Measurements from ENCODE around the gene SLC35F2. TPM values are rescaled to one million over a fixed set of nuclear protein-coding genes. Genes with fewer than 3 reads are reported as not detected.

Gene SLC35F2
- total and polyA plus RNA-seq, 4 donors = 9.5 to 14.8 (median 12.5) TPM

GRCh38 chr11:107752508-107752907 is 106.1 kb downstream of the SLC35F2 start:
- H3K27me3 ChIP-seq (ENCODE audit: control insufficient read depth, insufficient read depth, low read length) = no peaks in the 10 kb centered on the region
- 83% methylated on average over 4 of the region's 5 CpGs for WGBS (ENCODE audit: insufficient coverage)
- H3K4me1 ChIP-seq (ENCODE audit: control insufficient read depth, insufficient read depth, low read length) = no peaks in the 10 kb centered on the region
- no peak overlapping the region for H3K27ac ChIP-seq (ENCODE audit: low read depth, low read length)
- H3K36me3 ChIP-seq (ENCODE audit: control insufficient read depth, insufficient read depth, low read length) = no peaks in the 10 kb centered on the region
- H3K4me3 ChIP-seq (ENCODE audit: low read depth, low read length) = no peak overlapping the region
- no peak for DNase-seq (ENCODE audit: low read depth in 4 of 6, low spot score in 6 of 6)
- H3K9me3 ChIP-seq (ENCODE audit: control insufficient read depth, insufficient read depth, low read length) = no peaks in the 10 kb centered on the region

- H3K27ac ChIP-seq (ENCODE audit: low read depth, low read length) = no peak overlapping the region
Measured at GRCh38 chr11:107751082-107751481, 107.5 kb downstream of the SLC35F2 start.

GRCh38 chr11:107750313-107750712 is 108.3 kb downstream of the SLC35F2 start:
- no peaks in the 10 kb centered on the region for H3K27me3 ChIP-seq (ENCODE audit: control insufficient read depth, insufficient read depth, low read length)
- H3K9me3 ChIP-seq (ENCODE audit: control insufficient read depth, insufficient read depth, low read length) = no peaks in the 10 kb centered on the region
- no peak overlapping the region for H3K4me3 ChIP-seq (ENCODE audit: low read depth, low read length)
- no peaks in the 10 kb centered on the region for H3K4me1 ChIP-seq (ENCODE audit: control insufficient read depth, insufficient read depth, low read length)
- no peak overlapping the region for H3K27ac ChIP-seq (ENCODE audit: low read depth, low read length)
- H3K36me3 ChIP-seq (ENCODE audit: control insufficient read depth, insufficient read depth, low read length) = no peaks in the 10 kb centered on the region
- WGBS (ENCODE audit: insufficient coverage) = 86% methylated on average over 11 of the region's 15 CpGs
- no peak for DNase-seq (ENCODE audit: low read depth in 4 of 6, low spot score in 6 of 6)

More at GRCh38 chr11:107751082-107751481, 107.5 kb downstream of the SLC35F2 start:
- WGBS (ENCODE audit: insufficient coverage) = 100% methylated on average over 1 of the region's 9 CpGs
- no peaks in the 10 kb centered on the region for H3K36me3 ChIP-seq (ENCODE audit: control insufficient read depth, insufficient read depth, low read length)
- no peaks in the 10 kb centered on the region for H3K27me3 ChIP-seq (ENCODE audit: control insufficient read depth, insufficient read depth, low read length)
- no peaks in the 10 kb centered on the region for H3K4me1 ChIP-seq (ENCODE audit: control insufficient read depth, insufficient read depth, low read length)
- no peaks in the 10 kb centered on the region for H3K9me3 ChIP-seq (ENCODE audit: control insufficient read depth, insufficient read depth, low read length)
- H3K4me3 ChIP-seq (ENCODE audit: low read depth, low read length) = no peak overlapping the region
- no peak for DNase-seq (ENCODE audit: low read depth in 4 of 6, low spot score in 6 of 6)

GRCh38 chr11:107747622-107748021 is 111.0 kb downstream of the SLC35F2 start:
- no peaks in the 10 kb centered on the region for H3K27me3 ChIP-seq (ENCODE audit: control insufficient read depth, insufficient read depth, low read length)
- 54% methylated on average over 2 of the region's 2 CpGs for WGBS (ENCODE audit: insufficient coverage)
- no peak overlapping the region for H3K4me3 ChIP-seq (ENCODE audit: low read depth, low read length)
- no peaks in the 10 kb centered on the region for H3K36me3 ChIP-seq (ENCODE audit: control insufficient read depth, insufficient read depth, low read length)
- DNase-seq (ENCODE audit: low read depth in 4 of 6, low spot score in 6 of 6) = no peak
- no peaks in the 10 kb centered on the region for H3K9me3 ChIP-seq (ENCODE audit: control insufficient read depth, insufficient read depth, low read length)
- no peaks in the 10 kb centered on the region for H3K4me1 ChIP-seq (ENCODE audit: control insufficient read depth, insufficient read depth, low read length)
- H3K27ac ChIP-seq (ENCODE audit: low read depth, low read length) = no peak overlapping the region

GRCh38 chr11:107744736-107745135 is 113.9 kb downstream of the SLC35F2 start:
- DNase-seq (ENCODE audit: low read depth in 4 of 6, low spot score in 6 of 6) = no peak
- Histone ChIP-seq H3K4me1 (ENCODE audit: control insufficient read depth, insufficient read depth, low read length) (no peaks in the 10 kb centered on the region), H3K27me3 (ENCODE audit: control insufficient read depth, insufficient read depth, low read length) (no peaks in the 10 kb centered on the region), H3K36me3 (ENCODE audit: control insufficient read depth, insufficient read depth, low read length) (no peaks in the 10 kb centered on the region), H3K9me3 (ENCODE audit: control insufficient read depth, insufficient read depth, low read length) (no peaks in the 10 kb centered on the region), H3K27ac (ENCODE audit: low read depth, low read length) (no peak overlapping the region), H3K4me3 (ENCODE audit: low read depth, low read length) (no peak overlapping the region)
- no CpG with 5 or more reads among the region's 3 CpGs for WGBS (ENCODE audit: insufficient coverage)

GRCh38 chr11:107743191-107743590 is 115.4 kb downstream of the SLC35F2 start:
- 40% methylated on average over 2 of the region's 3 CpGs for WGBS (ENCODE audit: insufficient coverage)
- Histone ChIP-seq H3K4me3 (ENCODE audit: low read depth, low read length) (no peak overlapping the region), H3K27ac (ENCODE audit: low read depth, low read length) (no peak overlapping the region), H3K27me3 (ENCODE audit: control insufficient read depth, insufficient read depth, low read length) (no peaks in the 10 kb centered on the region), H3K9me3 (ENCODE audit: control insufficient read depth, insufficient read depth, low read length) (no peaks in the 10 kb centered on the region), H3K36me3 (ENCODE audit: control insufficient read depth, insufficient read depth, low read length) (no peaks in the 10 kb centered on the region), H3K4me1 (ENCODE audit: control insufficient read depth, insufficient read depth, low read length) (no peaks in the 10 kb centered on the region)
- no peak for DNase-seq (ENCODE audit: low read depth in 4 of 6, low spot score in 6 of 6)

GRCh38 chr11:107741044-107741823 is 117.4 kb downstream of the SLC35F2 start:
- DNase-seq (ENCODE audit: low read depth in 4 of 6, low spot score in 6 of 6) = no peak
- H3K9me3 ChIP-seq (ENCODE audit: control insufficient read depth, insufficient read depth, low read length) = no peaks in the 10 kb centered on the region
- no peak overlapping the region for H3K27ac ChIP-seq (ENCODE audit: low read depth, low read length)
- no peaks in the 10 kb centered on the region for H3K27me3 ChIP-seq (ENCODE audit: control insufficient read depth, insufficient read depth, low read length)
- no peaks in the 10 kb centered on the region for H3K4me1 ChIP-seq (ENCODE audit: control insufficient read depth, insufficient read depth, low read length)
- WGBS (ENCODE audit: insufficient coverage) = 50% methylated on average over 5 of the region's 7 CpGs
- H3K4me3 ChIP-seq (ENCODE audit: low read depth, low read length) = no peak overlapping the region
- no peaks in the 10 kb centered on the region for H3K36me3 ChIP-seq (ENCODE audit: control insufficient read depth, insufficient read depth, low read length)

Other genes starting within 250 kb of the SLC35F2 start
- 1 to 10 TPM in 1 of 2 donors, under 1 TPM in 1; 0.50 to 1.3 TPM for gene SLN, start 146.7 kb downstream of the SLC35F2 start, total RNA-seq
- gene SLN, start 146.7 kb downstream of the SLC35F2 start, polyA plus RNA-seq (ENCODE audit: insufficient read length in 2 of 2) = 1 to 10 TPM in 1 of 2 donors, under 1 TPM in 1; 0.62 to 2.3 TPM
- gene RAB39A, start 69.7 kb upstream of the SLC35F2 start, total RNA-seq = 10 to 100 TPM in 1 of 2 donors, 1 to 10 TPM in 1; 4.2 to 27.2 TPM
- gene RAB39A, start 69.7 kb upstream of the SLC35F2 start, polyA plus RNA-seq (ENCODE audit: insufficient read length in 2 of 2) = 1 to 10 TPM; 7.3 to 7.8 TPM
- 10 to 100 TPM; 38.2 to 67.8 TPM for gene CUL5, start 150.1 kb upstream of the SLC35F2 start, total RNA-seq
- gene CUL5, start 150.1 kb upstream of the SLC35F2 start, polyA plus RNA-seq (ENCODE audit: insufficient read length in 2 of 2) = 10 to 100 TPM; 20.4 to 27.6 TPM

Measured in spinal cord (tissue), 10 donors.